NCI-H2081 treated with DMSO at 0.1 percent for 48 hours (cell line): ENCODE data around the gene LY86.
"Not testable (repeated sequence)": the region's sequence is repeated elsewhere in the genome, so short reads cannot be mapped to it uniquely, and the experiment has no call there.

Experiments
- DNase-seq: peaks from one replicate; lab custom pipeline; 2025; lab: John Stamatoyannopoulos, UW

The LY86 gene

GRCh38 chr6:6654599-6655575 lies 66.4 kb downstream of the LY86 start:
- DNase-seq: no peak

GRCh38 chr6:6655805-6656251 lies 67.3 kb downstream of the LY86 start:
- no peak for DNase-seq

- DNase-seq: no peak
These were observed 67.8 kb downstream of the LY86 start for GRCh38 chr6:6656287-6656686.

- no peak for DNase-seq
These were observed 68.7 kb downstream of the LY86 start for GRCh38 chr6:6657085-6657819.

GRCh38 chr6:6657820-6658217 lies 69.3 kb downstream of the LY86 start:
- DNase-seq: no peak

GRCh38 chr6:6659600-6660327 lies 71.2 kb downstream of the LY86 start:
- DNase-seq: no peak

- no peak for DNase-seq
These were observed 72.0 kb downstream of the LY86 start for GRCh38 chr6:6660339-6661045.

GRCh38 chr6:6661191-6661590 lies 72.7 kb downstream of the LY86 start:
- no peak for DNase-seq

GRCh38 chr6:6661684-6662083 lies 73.2 kb downstream of the LY86 start:
- DNase-seq: peak; percentile 76

GRCh38 chr6:6663421-6664135 lies 75.1 kb downstream of the LY86 start:
- DNase-seq: no peak

GRCh38 chr6:6665555-6666243 lies 77.2 kb downstream of the LY86 start:
- no peak for DNase-seq

GRCh38 chr6:6670150-6670549 lies 81.6 kb downstream of the LY86 start:
- not testable (repeated sequence) for DNase-seq

- no peak for DNase-seq
These were observed 86.4 kb downstream of the LY86 start for GRCh38 chr6:6674872-6675271.

- DNase-seq: peak; percentile 40
These were observed 88.5 kb downstream of the LY86 start for GRCh38 chr6:6676910-6677441.

GRCh38 chr6:6678185-6678671 lies 89.7 kb downstream of the LY86 start:
- no peak for DNase-seq

GRCh38 chr6:6678811-6679210 lies 90.3 kb downstream of the LY86 start:
- peak; percentile 14 for DNase-seq

- DNase-seq: no peak
These were observed 91.1 kb downstream of the LY86 start for GRCh38 chr6:6679633-6680032.

- DNase-seq: no peak
These were observed 92.0 kb downstream of the LY86 start for GRCh38 chr6:6680526-6680925.

- no peak for DNase-seq
These were observed 92.7 kb downstream of the LY86 start for GRCh38 chr6:6681075-6681849.
